HFF-Myc (cell line): ENCODE measurements around the gene SPARC.
A peak's percentile ranks its signal among the peaks of the same experiment; 100 is the strongest.
"Not testable (repeated sequence)": the region's sequence is repeated elsewhere in the genome, so short reads cannot be mapped to it uniquely, and the experiment has no call there.

Experiments used
- DNase-seq: peaks from one replicate; pipeline ENCODE4 v3.0.0-alpha.2; 2011; ENCODE audit warnings: low read depth; ENCODE audit errors: extremely low read depth
- H3K4me3 ChIP-seq: replicated peaks from 2 replicates; pipeline ENCODE4 v1.5.1; 2011; ENCODE audit warnings: low read depth, mild to moderate bottlenecking, control low read depth, low read length
- CTCF ChIP-seq: IDR thresholded peaks from 2 replicates; pipeline ENCODE4 v1.5.1; 2012; ENCODE audit warnings: mild to moderate bottlenecking, low read depth, low read length, control low read depth; ENCODE audit errors: missing control alignments

SPARC gene

DNA sequence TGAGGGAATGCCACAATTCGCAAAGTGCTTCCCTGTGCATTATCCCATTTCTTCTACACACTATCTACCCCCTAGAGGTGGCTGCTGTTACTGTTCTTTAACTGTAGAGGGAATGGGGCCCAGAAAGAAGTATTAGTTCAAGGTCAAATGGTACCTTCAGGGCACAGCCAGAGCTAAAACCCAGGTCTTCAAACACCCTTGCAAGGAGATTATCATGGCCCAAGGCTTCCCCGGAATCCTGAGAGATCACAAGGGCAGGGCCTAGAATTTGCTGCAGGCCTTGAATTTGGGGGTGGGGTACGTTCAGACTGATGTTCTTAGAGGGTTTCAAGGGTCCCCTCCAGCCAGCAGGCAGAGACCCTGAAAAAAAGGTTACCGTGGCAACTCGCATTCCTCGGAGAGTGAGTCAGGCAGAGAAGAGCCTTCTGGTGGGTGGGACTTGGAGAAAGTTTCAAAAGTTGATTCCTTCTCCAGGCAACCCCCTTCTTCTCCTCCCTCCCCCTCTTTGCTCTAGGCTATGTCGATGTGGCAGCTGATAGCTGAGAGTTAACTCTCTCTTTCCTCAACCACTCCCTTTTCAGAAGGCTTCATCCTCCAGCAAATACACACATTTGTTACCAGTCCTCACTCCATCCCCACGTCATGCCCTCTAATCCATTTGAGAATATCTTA is 1.9 kb downstream of the SPARC start:
- peak overlapping the region; percentile 86 for H3K4me3 ChIP-seq
- TF ChIP-seq CTCF: peak; percentile 38
- DNase-seq: peak; percentile 94

DNA sequence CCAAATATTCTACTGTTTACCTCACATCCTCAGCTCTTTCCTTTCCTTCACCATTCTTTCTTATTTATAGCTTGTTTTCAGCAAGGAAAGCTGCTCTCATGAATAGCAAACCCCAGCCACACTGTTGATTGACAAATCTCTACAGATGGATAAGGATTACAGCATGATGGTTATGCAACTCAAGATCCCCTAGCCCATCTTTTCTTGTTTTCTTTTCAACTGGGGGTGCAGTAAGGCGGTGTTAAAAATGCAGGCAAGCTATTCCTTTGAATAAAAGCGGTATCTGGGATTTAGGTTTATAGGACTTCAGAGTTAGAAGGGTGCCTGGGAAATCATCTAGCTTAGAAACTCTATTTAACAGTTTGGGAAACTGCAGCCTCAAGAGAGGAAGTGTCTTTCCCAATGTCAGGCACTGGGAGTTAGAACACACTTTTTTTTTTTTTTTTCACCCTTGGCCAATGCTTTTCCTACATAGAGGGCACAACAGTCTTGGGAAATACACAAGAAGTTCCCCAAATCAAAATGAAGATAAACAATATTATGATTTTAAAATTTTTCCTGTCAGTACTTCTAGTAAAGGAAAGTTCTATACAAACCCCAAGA is 2.6 kb downstream of the SPARC start:
- H3K4me3 ChIP-seq: peak overlapping the region; percentile 86
- no peak for DNase-seq
- no peak for TF ChIP-seq CTCF

- no peak for DNase-seq
- no peak for TF ChIP-seq CTCF
- peak overlapping the region; percentile 86 for H3K4me3 ChIP-seq
Measured at GRCh38 chr5:151683444-151683843, 3.3 kb downstream of the SPARC start.

GRCh38 chr5:151682751-151683331 is 3.9 kb downstream of the SPARC start:
- TF ChIP-seq CTCF: no peak
- H3K4me3 ChIP-seq: peak overlapping the region; percentile 86
- no peak for DNase-seq

GRCh38 chr5:151682240-151682639 is 4.5 kb downstream of the SPARC start:
- TF ChIP-seq CTCF: no peak
- peak; percentile 64 for DNase-seq
- H3K4me3 ChIP-seq: peak overlapping the region; percentile 86

- H3K4me3 ChIP-seq: no peak overlapping the region
- DNase-seq: no peak
- no peak for TF ChIP-seq CTCF
Measured at GRCh38 chr5:151680944-151681427, 5.7 kb downstream of the SPARC start.

- DNase-seq, H3K4me3 ChIP-seq: not testable (repeated sequence)
Measured at GRCh38 chr5:151680156-151680505, 6.6 kb downstream of the SPARC start.
